PFSK-1 (cell line): Measurements from ENCODE around the gene SORCS3.

Experiments
- FOXP2 ChIP-seq: optimal IDR thresholded peaks from 2 replicates; pipeline ENCODE3; 2011; ENCODE audit warnings: borderline replicate concordance, control low read depth, inconsistent platforms; ENCODE audit not compliant: insufficient read depth; ENCODE audit errors: extremely low read length, extremely low read depth
- POLR2AphosphoS5 ChIP-seq: IDR thresholded peaks from 2 replicates; pipeline ENCODE4 v1.6.1; 2012; ENCODE audit warnings: low read depth, mild to moderate bottlenecking, control low read depth, low read length, moderate library complexity
- REST ChIP-seq, 2 experiments: IDR thresholded peaks; 2 replicates each; pipeline versions ENCODE4 v1.6.1 to v1.8.0; 2011 to 2012; ENCODE audit warnings: low read depth in 2 of 2, low read length in 2 of 2, control low read depth in 1 of 2, inconsistent platforms in 1 of 2, mild to moderate bottlenecking in 1 of 2, moderate library complexity in 1 of 2; ENCODE audit not compliant: insufficient read depth in 1 of 2
- SIN3A ChIP-seq: IDR thresholded peaks from 2 replicates; pipeline ENCODE4 v1.6.1; 2012; ENCODE audit warnings: mild to moderate bottlenecking, low read length, moderate library complexity, borderline replicate concordance; ENCODE audit not compliant: insufficient read depth
- TAF1 ChIP-seq: IDR thresholded peaks from 2 replicates; pipeline ENCODE4 v1.6.1; 2012; ENCODE audit warnings: low read length, control low read depth, borderline replicate concordance; ENCODE audit not compliant: insufficient read depth

GRCh38 chr10:105094048-105094447 lies 453.0 kb downstream of the SORCS3 start:
- no peak for TF ChIP-seq FOXP2
- TF ChIP-seq POLR2AphosphoS5 = no peak
- TF ChIP-seq REST (IDR thresholded peaks at IDR 0.05; ENCODE audit: insufficient read depth in 1 of 2, low read depth in 2 of 2, low read length in 2 of 2) = no peak
- TF ChIP-seq SIN3A = no peak
- TF ChIP-seq TAF1 = no peak
